ENCODE data around the gene RNF157.

DNA sequence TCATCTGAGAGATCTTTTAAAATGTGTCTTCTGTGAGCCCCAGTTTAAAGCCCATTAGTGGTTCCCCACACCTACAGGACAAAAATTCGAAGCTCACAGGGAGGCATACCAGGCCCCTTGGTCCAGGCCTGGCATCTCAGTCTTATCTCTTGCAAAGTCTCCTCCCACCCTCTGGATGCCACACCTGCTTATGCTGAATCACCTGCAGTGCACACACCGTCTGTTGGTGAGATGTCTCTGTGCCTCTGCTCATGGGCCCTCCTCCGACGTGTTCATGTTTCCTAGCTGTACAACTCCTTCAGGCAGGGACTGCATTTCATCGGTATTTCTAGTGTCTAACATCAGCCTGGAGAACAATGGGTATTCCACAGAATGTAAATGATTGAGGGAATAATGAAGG, 41.6 kb downstream of the RNF157 start:
- TF ChIP-seq, protein P1, sequence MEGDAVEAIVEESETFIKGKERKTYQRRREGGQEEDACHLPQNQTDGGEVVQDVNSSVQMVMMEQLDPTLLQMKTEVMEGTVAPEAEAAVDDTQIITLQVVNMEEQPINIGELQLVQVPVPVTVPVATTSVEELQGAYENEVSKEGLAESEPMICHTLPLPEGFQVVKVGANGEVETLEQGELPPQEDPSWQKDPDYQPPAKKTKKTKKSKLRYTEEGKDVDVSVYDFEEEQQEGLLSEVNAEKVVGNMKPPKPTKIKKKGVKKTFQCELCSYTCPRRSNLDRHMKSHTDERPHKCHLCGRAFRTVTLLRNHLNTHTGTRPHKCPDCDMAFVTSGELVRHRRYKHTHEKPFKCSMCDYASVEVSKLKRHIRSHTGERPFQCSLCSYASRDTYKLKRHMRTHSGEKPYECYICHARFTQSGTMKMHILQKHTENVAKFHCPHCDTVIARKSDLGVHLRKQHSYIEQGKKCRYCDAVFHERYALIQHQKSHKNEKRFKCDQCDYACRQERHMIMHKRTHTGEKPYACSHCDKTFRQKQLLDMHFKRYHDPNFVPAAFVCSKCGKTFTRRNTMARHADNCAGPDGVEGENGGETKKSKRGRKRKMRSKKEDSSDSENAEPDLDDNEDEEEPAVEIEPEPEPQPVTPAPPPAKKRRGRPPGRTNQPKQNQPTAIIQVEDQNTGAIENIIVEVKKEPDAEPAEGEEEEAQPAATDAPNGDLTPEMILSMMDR (IDR thresholded peaks at IDR 0.05), result no peak
- TF ChIP-seq POLR2A (IDR thresholded peaks at IDR 0.05), result no peak
